C4-2B (cell line): Measurements from ENCODE around the gene DNER.

Experiments used
- CTCF ChIP-seq: fragments of 450-650 bp; conservative IDR thresholded peaks from 2 replicates; pipeline ENCODE4 v1.5.1; 2017; ENCODE audit warnings: mild to moderate bottlenecking
- ZFX ChIP-seq: fragments of 450-650 bp; IDR thresholded peaks from 2 replicates; pipeline ENCODE4 v1.6.1; 2017

- no peak for TF ChIP-seq CTCF
- no peak for TF ChIP-seq ZFX
These were observed 246.6 kb downstream of the DNER start for GRCh38 chr2:229467783-229468182.
